Head of caudate nucleus (tissue), 42 donors: ENCODE data around the gene CHD9.

Source experiments
- DNase-seq, 42 donors: peaks; one replicate each; pipeline versions ENCODE4 v3.0.0 to v3.0.0-alpha.2; 2020 to 2021; ENCODE audit warnings: mixed read lengths in 7 of 42
- intact Hi-C: fragments of 100-400 bp; cut with DNase I; formaldehyde crosslinking; loops from one replicate; pipeline ENCODE4 v1.15.0; 2022

CHD9 gene

DNA sequence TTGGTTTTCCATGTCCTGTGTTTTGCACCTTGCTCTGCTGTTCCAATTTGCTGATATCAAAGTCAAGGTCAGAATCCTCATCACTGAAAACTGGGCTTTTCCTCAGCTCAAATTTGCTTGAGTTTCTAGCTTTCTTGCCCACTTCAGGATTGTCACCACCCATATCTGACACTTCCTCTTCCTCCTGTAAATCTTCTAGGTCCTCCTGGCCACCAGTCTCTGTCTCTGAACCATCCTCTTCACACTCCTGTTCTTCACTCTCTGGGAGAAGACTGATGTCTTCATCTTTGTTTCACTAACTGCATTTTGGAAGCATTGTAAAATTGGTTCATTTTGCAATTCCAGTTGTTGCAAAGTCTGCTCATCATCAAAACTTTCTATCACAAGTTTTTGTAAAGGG lies 316.0 kb downstream of the CHD9 start:
- DNase-seq: no peak
- intact Hi-C loops: no loop called here

DNA sequence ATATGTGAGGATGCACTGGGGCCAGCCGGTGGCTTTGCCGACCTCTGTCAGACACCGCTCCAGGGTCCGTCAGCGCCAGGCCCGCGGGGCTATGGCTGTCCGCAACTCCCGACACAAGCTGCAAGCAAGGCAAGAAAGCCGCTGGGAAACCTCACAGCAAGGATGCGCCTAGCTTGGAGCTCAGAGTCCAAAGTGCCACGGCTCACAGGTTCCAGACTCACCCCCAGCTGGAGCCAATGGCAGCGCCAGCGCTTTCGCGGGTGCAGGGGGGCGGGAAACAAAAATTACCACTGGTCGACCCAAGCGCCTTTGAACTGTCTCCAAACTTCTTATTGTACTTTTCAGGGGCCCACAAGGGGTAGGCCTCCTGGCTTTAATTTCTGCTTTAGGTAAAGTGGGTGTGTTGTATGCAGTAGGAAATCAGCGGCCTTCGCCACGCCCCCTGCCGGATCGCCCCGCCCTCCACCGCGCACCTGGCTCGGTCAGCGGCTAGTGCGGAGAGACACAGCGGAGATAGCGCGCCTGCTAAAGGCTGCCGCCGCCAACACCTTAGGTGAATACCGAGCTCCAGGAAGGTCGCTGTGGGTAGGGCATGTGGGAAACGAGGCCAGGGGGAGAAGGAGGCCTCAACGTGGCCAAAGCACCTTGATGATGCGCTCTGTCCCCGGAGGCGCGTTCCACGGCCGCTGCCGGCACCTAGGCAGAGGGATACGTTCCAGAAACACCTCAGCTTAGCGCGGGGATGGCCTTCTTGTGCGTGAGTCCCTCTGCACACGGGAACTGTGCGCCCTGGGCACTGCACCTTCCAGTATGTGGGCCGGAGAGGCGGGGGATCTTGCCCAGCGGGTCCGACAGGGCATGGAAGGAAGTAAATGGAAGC lies 318.4 kb downstream of the CHD9 start:
- DNase-seq: peak in 1 of 42 donors; percentile 3
- intact Hi-C loops: no loop called here

- intact Hi-C loops: no loop called here
- DNase-seq: no peak
These were observed 320.0 kb downstream of the CHD9 start for GRCh38 chr16:53374800-53375199.

- intact Hi-C loops: no loop called here
- DNase-seq: no peak
These were observed 323.3 kb downstream of the CHD9 start for GRCh38 chr16:53378138-53378537.
